ENCODE data around the gene ADGRB3.

DNA sequence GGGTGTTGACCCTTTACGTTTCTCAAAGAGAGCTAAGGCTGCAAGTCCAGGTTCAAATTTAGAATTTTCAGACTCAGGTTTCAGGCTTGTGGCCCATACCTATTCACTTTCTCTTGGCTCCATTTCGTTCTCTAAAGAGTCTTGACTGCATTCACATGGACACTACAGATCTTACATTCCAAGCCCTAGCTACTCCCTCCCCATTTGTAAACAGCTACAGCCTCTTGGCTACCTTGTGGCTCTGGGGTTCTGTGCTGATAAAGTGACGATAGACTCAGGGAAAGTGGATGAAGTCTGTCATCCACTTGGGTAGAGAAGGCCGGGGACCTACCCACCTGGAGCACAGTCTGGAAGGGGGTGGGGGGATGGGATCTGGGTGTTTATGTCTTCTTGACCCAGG is 658.4 kb downstream of the ADGRB3 start:
- TF ChIP-seq CTCF (conservative IDR thresholded peaks at IDR 0.05; ENCODE audit: low read depth, low read length) (no peak), EZH2phosphoT487 (IDR thresholded peaks at IDR 0.05; ENCODE audit: borderline replicate concordance, low read length) (no peak), EZH2 (IDR thresholded peaks at IDR 0.05; ENCODE audit: low read length, unreplicated experiment) (no peak)
